SK-N-SH (cell line): ENCODE data around the gene HOXA10. TPM values are rescaled to one million over a fixed set of nuclear protein-coding genes. Genes with fewer than 3 reads are reported as not detected.
A peak's percentile ranks its signal among the peaks of the same experiment; 100 is the strongest.

Experiments
- CTCF ChIA-PET: fragments of 300-600, 350-600 bp; formaldehyde crosslinking; extraction: SDS; loops from one replicate; lab custom pipeline; 2021; lab: Yijun Ruan, JAX
- POLR2A ChIA-PET: fragments of 350-600 bp; sonication (Branson Sonifier 250); formaldehyde crosslinking; extraction: SDS; loops from one replicate; lab custom pipeline; 2020; ENCODE audit warnings: antibody characterized with exemption, inconsistent platforms; lab: Yijun Ruan, JAX
- DNase-seq: peaks from one replicate; pipeline ENCODE4 v3.0.0; 2012
- H2AFZ ChIP-seq: fragments of 200-600 bp; sonication (generic); 2 replicates; pipeline ENCODE4 v1.8.1; 2016; ENCODE audit warnings: antibody characterized with exemption, mild to moderate bottlenecking, low read depth
- H3F3A ChIP-seq: fragments of 200-600 bp; sonication (generic); replicated peaks from 2 replicates; pipeline ENCODE3; 2016; ENCODE audit warnings: antibody characterized with exemption, mild to moderate bottlenecking; ENCODE audit not compliant: insufficient read depth
- H3K27ac ChIP-seq, 2 experiments: fragments of 200-500 bp in 1 of 2; fragments of 200-600 bp in 1 of 2; sonication (Bioruptor generic) in 1 of 2; sonication (generic), shearing (Covaris generic) in 1 of 2; 2 replicates each; pipeline versions ENCODE4 v1.5.1 to v1.6.1; 2014 to 2016; ENCODE audit warnings: low read depth in 2 of 2, inconsistent platforms in 1 of 2, low read length in 1 of 2, mild to moderate bottlenecking in 1 of 2, mixed read lengths in 1 of 2
- H3K27me3 ChIP-seq: fragments of 200-600 bp; sonication (generic), shearing (Covaris generic); 2 replicates; pipeline ENCODE4 v1.6.1; 2016; ENCODE audit warnings: mixed run types; ENCODE audit not compliant: insufficient read depth
- H3K36me3 ChIP-seq, 2 experiments: fragments of 200-500 bp in 1 of 2; fragments of 200-600 bp in 1 of 2; sonication (Bioruptor generic) in 1 of 2; sonication (generic) in 1 of 2; replicated peaks in 1 of 2; 2 replicates each; pipeline versions ENCODE3 to v1.5.1; 2014 to 2016; ENCODE audit warnings: low read length in 1 of 2, mild to moderate bottlenecking in 1 of 2; ENCODE audit not compliant: insufficient read depth in 2 of 2, control insufficient read depth in 1 of 2
- H3K4me1 ChIP-seq, 2 experiments: fragments of 200-500 bp in 1 of 2; fragments of 200-600 bp in 1 of 2; sonication (Bioruptor generic) in 1 of 2; sonication (generic), shearing (Covaris generic) in 1 of 2; 2 replicates each; pipeline versions ENCODE4 v1.5.1 to v1.6.1; 2014 to 2016; ENCODE audit warnings: low read depth in 1 of 2, low read length in 1 of 2, mixed run types in 1 of 2; ENCODE audit not compliant: insufficient read depth in 2 of 2, control insufficient read depth in 1 of 2
- H3K4me2 ChIP-seq: fragments of 200-600 bp; sonication (generic), shearing (Covaris generic); 2 replicates; pipeline ENCODE4 v1.6.1; 2017; ENCODE audit warnings: mixed run types
- H3K4me3 ChIP-seq, 2 experiments: fragments of 200-500 bp in 1 of 2; fragments of 200-600 bp in 1 of 2; sonication (Bioruptor generic) in 1 of 2; sonication (generic), shearing (Covaris generic) in 1 of 2; 2 replicates each; pipeline versions ENCODE4 v1.5.1 to v1.8.1; 2014 to 2016; ENCODE audit warnings: low read depth in 2 of 2, inconsistent platforms in 1 of 2, low read length in 1 of 2, mild to moderate bottlenecking in 1 of 2, mixed read lengths in 1 of 2, moderate library complexity in 1 of 2
- H3K79me2 ChIP-seq: fragments of 200-600 bp; sonication (generic); 2 replicates; pipeline ENCODE4 v1.8.1; 2017; ENCODE audit warnings: mild to moderate bottlenecking; ENCODE audit not compliant: insufficient read depth
- H3K9ac ChIP-seq: fragments of 200-600 bp; sonication (generic); 2 replicates; pipeline ENCODE4 v1.6.1; 2017; ENCODE audit warnings: mixed run types
- H3K9me2 ChIP-seq: fragments of 200-600 bp; sonication (generic); 2 replicates; pipeline ENCODE4 v1.6.1; 2017; ENCODE audit warnings: mixed run types
- H3K9me3 ChIP-seq: fragments of 200-600 bp; sonication (generic); 2 replicates; pipeline ENCODE4 v1.6.1; 2017; ENCODE audit warnings: mixed run types, mild to moderate bottlenecking, moderate library complexity
- H4K20me1 ChIP-seq: fragments of 200-600 bp; sonication (generic); 2 replicates; pipeline ENCODE4 v1.6.1; 2017; ENCODE audit warnings: mild to moderate bottlenecking, mixed run types; ENCODE audit not compliant: insufficient read depth
- CHD2 ChIP-seq: fragments of 150-350 bp; IDR thresholded peaks from 2 replicates; pipeline ENCODE4 v1.6.1; 2018; ENCODE audit warnings: low read length; ENCODE audit not compliant: partially characterized antibody
- EZH2phosphoT487 ChIP-seq: fragments of 200-600 bp; sonication (generic); IDR thresholded peaks from 2 replicates; pipeline ENCODE4 v1.6.1; 2017; ENCODE audit warnings: low read depth, mixed run types, mild to moderate bottlenecking, antibody characterized with exemption, moderate library complexity, borderline replicate concordance
- FOXJ3 ChIP-seq: sonication (generic); formaldehyde crosslinking; IDR thresholded peaks from 2 replicates; pipeline ENCODE4 v1.5.1; 2020; ENCODE audit warnings: mild to moderate bottlenecking, missing genetic modification reagents
- FOXM1 ChIP-seq: IDR thresholded peaks from 2 replicates; pipeline ENCODE4 v1.4.0; 2012; ENCODE audit warnings: low read depth, mild to moderate bottlenecking
- GABPA ChIP-seq: IDR thresholded peaks from 2 replicates; pipeline ENCODE4 v1.4.0; 2012; ENCODE audit warnings: low read depth, mild to moderate bottlenecking
- GATA2 ChIP-seq: sonication (generic); formaldehyde crosslinking; IDR thresholded peaks from 2 replicates; pipeline ENCODE4 v1.5.0; 2020; ENCODE audit warnings: mild to moderate bottlenecking, missing genetic modification reagents
- MXI1 ChIP-seq: IDR thresholded peaks from 2 replicates; pipeline ENCODE4 v1.6.1; 2012; ENCODE audit warnings: mild to moderate bottlenecking, low read depth, low read length, improper control_type of control experiment
- NFIC ChIP-seq: IDR thresholded peaks from 2 replicates; pipeline ENCODE4 v1.4.0; 2012; ENCODE audit warnings: borderline replicate concordance
- TCF12 ChIP-seq: IDR thresholded peaks from 2 replicates; pipeline ENCODE4 v1.4.0; 2012
- YY1 ChIP-seq: IDR thresholded peaks from 2 replicates; pipeline ENCODE4 v1.4.0; 2012; ENCODE audit warnings: low read depth, mild to moderate bottlenecking
- WGBS: methylation state at CpG from one replicate; pipeline ENCODE4 v1.1.6; 2017; ENCODE audit warnings: low lambda C conversion rate; 5-methylcytosine and 5-hydroxymethylcytosine counted together
- polyA plus RNA-seq, 3 experiments: library from polyadenylated mRNA; depleted of rRNA; stranded (reverse); fragments of >200 nt; gene quantifications; 2 replicates each; pipeline ENCODE4 v1.2.3, GENCODE V29; 2012
- TF ChIP-seq, protein P1 (sequence below): fragments of 150-350 bp; IDR thresholded peaks from 2 replicates; pipeline ENCODE4 v1.6.1; 2017; ENCODE audit warnings: antibody characterized with exemption, low read length, low read depth, borderline replicate concordance
- TF ChIP-seq, protein P2 (sequence below): fragments of 200-600 bp; sonication (generic); IDR thresholded peaks from 2 replicates; pipeline ENCODE4 v1.6.1; 2017; ENCODE audit warnings: antibody characterized with exemption, mild to moderate bottlenecking, moderate library complexity
- TF ChIP-seq, protein P3 (sequence below): IDR thresholded peaks from 2 replicates; pipeline ENCODE4 v1.4.0; 2012; ENCODE audit warnings: low read depth

Gene HOXA10
- polyA plus RNA-seq, 1 of the 3 experiments (the other 2 are of a cell fraction) = not detected

DNA sequence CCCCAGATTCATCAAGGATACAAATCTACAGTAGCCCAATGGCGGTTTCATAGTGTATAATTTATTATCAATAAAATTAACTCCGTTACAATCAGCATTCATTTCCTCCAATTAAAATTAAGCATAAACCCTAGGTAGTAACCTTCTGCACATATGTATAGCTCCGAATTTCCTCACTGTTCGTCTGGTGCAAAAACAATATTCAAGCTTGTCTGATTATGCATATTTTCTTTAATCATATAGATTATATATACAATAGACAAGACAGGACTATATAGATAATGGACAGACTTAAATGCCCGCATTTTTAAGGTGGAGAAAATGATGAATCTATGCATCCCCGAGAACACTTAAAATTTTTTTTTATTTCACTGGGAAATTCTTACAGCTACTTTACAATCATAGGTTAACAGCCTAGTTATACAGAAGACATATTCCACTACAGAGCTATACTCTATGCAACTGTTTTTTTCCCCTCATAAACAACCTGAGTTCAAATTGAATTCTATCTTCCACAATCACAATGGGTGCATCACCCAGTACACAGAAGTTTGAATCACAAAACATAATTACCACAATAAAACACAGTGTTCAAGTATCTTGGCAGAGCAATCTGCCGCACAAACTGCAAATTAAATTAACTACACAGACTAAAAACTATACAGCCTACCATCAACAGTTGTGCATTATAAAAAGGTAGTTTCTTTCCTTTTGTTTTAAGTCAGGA, 11.4 kb downstream of the HOXA10 start (continued):
- TF ChIP-seq MXI1 = no peak

DNA sequence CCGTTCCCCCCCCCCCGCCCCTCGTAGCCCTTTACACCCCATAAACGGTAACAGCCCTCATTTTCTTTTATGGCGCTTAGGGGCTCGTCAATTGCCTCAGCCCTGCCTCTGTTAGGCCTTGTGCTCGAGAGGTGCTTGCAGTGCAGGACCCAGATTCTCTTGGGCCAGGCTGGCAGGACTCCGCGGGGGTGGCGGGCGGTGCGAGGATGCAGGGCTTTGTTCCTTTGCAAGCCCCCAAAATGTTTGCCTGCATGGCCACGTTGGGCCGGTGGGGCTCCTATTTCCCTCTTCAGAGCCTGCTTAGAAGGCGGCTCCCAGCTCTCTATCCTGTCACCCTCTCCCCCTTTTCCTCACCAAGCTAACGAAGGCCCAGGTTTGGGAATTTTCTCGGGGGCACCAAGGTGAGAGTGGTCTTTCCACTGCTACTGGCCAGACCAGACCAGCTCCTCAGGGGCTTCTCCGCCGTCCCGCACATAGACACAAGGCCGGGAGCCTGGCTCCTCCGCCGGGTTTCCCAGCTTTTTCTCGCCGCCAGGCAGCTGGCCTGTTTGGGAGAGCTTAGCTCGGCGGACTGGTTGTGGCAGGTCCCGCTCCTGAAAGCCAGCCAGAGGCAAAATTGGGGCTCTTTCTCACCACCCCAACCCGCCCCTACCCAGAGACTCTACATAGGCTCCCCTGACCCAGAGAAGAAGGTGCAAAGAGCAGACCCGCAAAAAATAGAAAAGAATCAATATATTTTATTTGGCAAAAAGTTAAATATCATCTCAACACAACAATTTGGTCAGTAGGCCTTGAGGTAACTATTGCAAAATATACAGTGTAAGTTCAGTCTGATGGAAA, 12.2 kb downstream of the HOXA10 start:
- H2AFZ ChIP-seq = no peak overlapping the region
- peaks cover 0 to 8% of the 10 kb centered on the region in 2 experiments; a peak in 1 of 4 replicates for H3K4me1 ChIP-seq
- peak overlapping the region; percentile 97; the same call in 1 of the 2 replicates for H3K4me2 ChIP-seq
- no peak overlapping the region for H3K4me3 ChIP-seq
- H3K9ac ChIP-seq = no peak overlapping the region
- H3K27ac ChIP-seq = no peak overlapping the region
- no peaks in the 10 kb centered on the region for H3K9me2 ChIP-seq
- WGBS = 30% methylated on average over 27 of the region's 30 CpGs
- H3K79me2 ChIP-seq = no peaks in the 10 kb centered on the region
- POLR2A ChIA-PET = no interaction called here
- DNase-seq = no peak
- TF ChIP-seq GATA2 (CRISPR knock-in tag) (no peak), EZH2phosphoT487 (no peak), TCF12 (no peak), GABPA (no peak), FOXJ3 (CRISPR knock-in tag) (no peak), YY1 (no peak), FOXM1 (no peak), NFIC (no peak), CHD2 (no peak)
- TF ChIP-seq, protein P1, sequence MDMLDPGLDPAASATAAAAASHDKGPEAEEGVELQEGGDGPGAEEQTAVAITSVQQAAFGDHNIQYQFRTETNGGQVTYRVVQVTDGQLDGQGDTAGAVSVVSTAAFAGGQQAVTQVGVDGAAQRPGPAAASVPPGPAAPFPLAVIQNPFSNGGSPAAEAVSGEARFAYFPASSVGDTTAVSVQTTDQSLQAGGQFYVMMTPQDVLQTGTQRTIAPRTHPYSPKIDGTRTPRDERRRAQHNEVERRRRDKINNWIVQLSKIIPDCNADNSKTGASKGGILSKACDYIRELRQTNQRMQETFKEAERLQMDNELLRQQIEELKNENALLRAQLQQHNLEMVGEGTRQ = no peak
- CTCF ChIA-PET = interaction anchor here (0.6 to 12.1 kb wide), 31 partner anchors 13 to 1269 kb away, joined by 3 to 270 read pairs (median 5); partner anchors contain the start of genes HIBADH, HOXA10, HOXA3 and HOXA5
- peaks cover 10% of the 10 kb centered on the region for H3F3A ChIP-seq
- no peaks in the 10 kb centered on the region for H3K36me3 ChIP-seq
- H3K27me3 ChIP-seq = peaks cover 91% of the 10 kb centered on the region
- H4K20me1 ChIP-seq = no peaks in the 10 kb centered on the region
- no peaks in the 10 kb centered on the region for H3K9me3 ChIP-seq

DNA sequence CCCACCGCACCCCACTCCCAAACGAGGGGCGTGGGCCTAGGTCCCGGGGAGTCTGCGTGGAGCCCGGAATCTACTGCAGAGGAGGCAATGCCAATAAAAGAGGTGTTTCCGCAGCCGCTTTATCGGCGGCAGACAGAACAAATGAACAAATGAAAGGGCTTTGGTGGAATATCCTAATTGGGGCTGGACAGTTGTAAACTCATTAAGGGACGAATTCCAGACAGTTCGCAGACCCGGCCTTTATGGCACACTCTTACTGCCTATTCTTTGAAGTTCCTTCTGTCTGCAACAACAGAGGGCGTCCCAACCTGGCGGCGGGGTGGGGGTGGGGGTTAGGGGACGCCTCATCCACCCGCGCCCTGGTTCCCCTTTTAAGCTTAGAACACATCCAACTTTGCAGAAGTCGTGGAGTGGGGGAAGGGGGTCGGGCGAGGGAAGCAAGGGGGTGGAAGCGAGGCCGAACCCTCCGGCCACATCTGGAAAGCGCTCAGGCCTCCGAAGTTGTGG, 12.9 kb downstream of the HOXA10 start:
- Histone ChIP-seq H3K36me3 (no peaks in the 10 kb centered on the region), H3K27me3 (peaks cover 91% of the 10 kb centered on the region), H3K79me2 (no peaks in the 10 kb centered on the region), H3K9me2 (no peaks in the 10 kb centered on the region), H3F3A (peaks cover 10% of the 10 kb centered on the region), H3K9ac (no peak overlapping the region)
- TF ChIP-seq, protein P2, sequence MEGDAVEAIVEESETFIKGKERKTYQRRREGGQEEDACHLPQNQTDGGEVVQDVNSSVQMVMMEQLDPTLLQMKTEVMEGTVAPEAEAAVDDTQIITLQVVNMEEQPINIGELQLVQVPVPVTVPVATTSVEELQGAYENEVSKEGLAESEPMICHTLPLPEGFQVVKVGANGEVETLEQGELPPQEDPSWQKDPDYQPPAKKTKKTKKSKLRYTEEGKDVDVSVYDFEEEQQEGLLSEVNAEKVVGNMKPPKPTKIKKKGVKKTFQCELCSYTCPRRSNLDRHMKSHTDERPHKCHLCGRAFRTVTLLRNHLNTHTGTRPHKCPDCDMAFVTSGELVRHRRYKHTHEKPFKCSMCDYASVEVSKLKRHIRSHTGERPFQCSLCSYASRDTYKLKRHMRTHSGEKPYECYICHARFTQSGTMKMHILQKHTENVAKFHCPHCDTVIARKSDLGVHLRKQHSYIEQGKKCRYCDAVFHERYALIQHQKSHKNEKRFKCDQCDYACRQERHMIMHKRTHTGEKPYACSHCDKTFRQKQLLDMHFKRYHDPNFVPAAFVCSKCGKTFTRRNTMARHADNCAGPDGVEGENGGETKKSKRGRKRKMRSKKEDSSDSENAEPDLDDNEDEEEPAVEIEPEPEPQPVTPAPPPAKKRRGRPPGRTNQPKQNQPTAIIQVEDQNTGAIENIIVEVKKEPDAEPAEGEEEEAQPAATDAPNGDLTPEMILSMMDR = 0 out of 2 replicates have a peak, but pooled peaks have one; percentile 35
- TF ChIP-seq, protein P3, sequence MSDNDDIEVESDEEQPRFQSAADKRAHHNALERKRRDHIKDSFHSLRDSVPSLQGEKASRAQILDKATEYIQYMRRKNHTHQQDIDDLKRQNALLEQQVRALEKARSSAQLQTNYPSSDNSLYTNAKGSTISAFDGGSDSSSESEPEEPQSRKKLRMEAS = no peak
- TF ChIP-seq, all 33 proteins: peak for 1
- WGBS = 15% methylated on average over 24 of the region's 27 CpGs
- Histone ChIP-seq H3K4me2 (peak overlapping the region; percentile 97), H3K27ac (no peak overlapping the region), H3K4me3 (peak overlapping the region; percentile 39 to 70), H3K4me1 (peaks cover 0 to 8% of the 10 kb centered on the region in 2 experiments; a peak in 1 of 4 replicates), H3K9me3 (no peaks in the 10 kb centered on the region), H4K20me1 (no peaks in the 10 kb centered on the region), H2AFZ (peak overlapping the region; percentile 99; the same call in 1 of the 2 replicates)
- ChIA-PET POLR2A (interaction anchor here (1.3 kb wide), 1 partner anchor 11 kb away, joined by 3 read pairs; no protein-coding TSS in a partner anchor), CTCF (interaction anchor here (0.6 to 12.1 kb wide), 71 partner anchors 13 to 1274 kb away, joined by 3 to 270 read pairs (median 4); partner anchors contain the start of genes HIBADH, HOXA10, HOXA11 and HOXA3)
- DNase-seq = no peak
